ENCODE data around the gene LMOD2. TPM values are rescaled to one million over a fixed set of nuclear protein-coding genes. Genes with fewer than 3 reads are reported as not detected.

Gene LMOD2
- total RNA-seq, 1 experiment from 2014 or later, result not detected

GRCh38 chr7:123673137-123673732 is 17.6 kb downstream of the LMOD2 start:
- DNase-seq (ENCODE audit: low spot score), result no peak

- DNase-seq (ENCODE audit: low spot score), result no peak
These were observed 18.2 kb downstream of the LMOD2 start for GRCh38 chr7:123673752-123674398.

- no peak for DNase-seq (ENCODE audit: low spot score)
These were observed 18.9 kb downstream of the LMOD2 start for GRCh38 chr7:123674399-123675180.

GRCh38 chr7:123675181-123675473 is 19.5 kb downstream of the LMOD2 start:
- DNase-seq (ENCODE audit: low spot score), result no peak

- no peak for DNase-seq (ENCODE audit: low spot score)
These were observed 21.5 kb downstream of the LMOD2 start for GRCh38 chr7:123677061-123677715.

GRCh38 chr7:123679614-123680013 is 23.9 kb downstream of the LMOD2 start:
- no peak for DNase-seq (ENCODE audit: low spot score)

GRCh38 chr7:123680580-123680979 is 24.9 kb downstream of the LMOD2 start:
- DNase-seq (ENCODE audit: low spot score), result no peak

- DNase-seq (ENCODE audit: low spot score), result no peak
These were observed 25.9 kb downstream of the LMOD2 start for GRCh38 chr7:123681561-123681960.

- DNase-seq (ENCODE audit: low spot score), result peak; percentile 47
These were observed 27.0 kb downstream of the LMOD2 start for GRCh38 chr7:123682690-123683089.

GRCh38 chr7:123687161-123687560 is 31.5 kb downstream of the LMOD2 start:
- DNase-seq (ENCODE audit: low spot score), result no peak

GRCh38 chr7:123687727-123688126 is 32.1 kb downstream of the LMOD2 start:
- DNase-seq (ENCODE audit: low spot score), result no peak

GRCh38 chr7:123689250-123689649 is 33.6 kb downstream of the LMOD2 start:
- no peak for DNase-seq (ENCODE audit: low spot score)

GRCh38 chr7:123690550-123690949 is 34.9 kb downstream of the LMOD2 start:
- no peak for DNase-seq (ENCODE audit: low spot score)

GRCh38 chr7:123692471-123692877 is 36.8 kb downstream of the LMOD2 start:
- no peak for DNase-seq (ENCODE audit: low spot score)

GRCh38 chr7:123695944-123696677 is 40.4 kb downstream of the LMOD2 start:
- DNase-seq (ENCODE audit: low spot score), result no peak

GRCh38 chr7:123705211-123705901 is 49.7 kb downstream of the LMOD2 start:
- no peak for DNase-seq (ENCODE audit: low spot score)

- DNase-seq (ENCODE audit: low spot score), result no peak
These were observed 53.9 kb downstream of the LMOD2 start for GRCh38 chr7:123709525-123709924.

GRCh38 chr7:123710683-123711082 is 55.0 kb downstream of the LMOD2 start:
- no peak for DNase-seq (ENCODE audit: low spot score)

- no peak for DNase-seq (ENCODE audit: low spot score)
These were observed 56.2 kb downstream of the LMOD2 start for GRCh38 chr7:123711832-123712293.

- peak; percentile 38 for DNase-seq (ENCODE audit: low spot score)
These were observed 57.0 kb downstream of the LMOD2 start for GRCh38 chr7:123712619-123713018.
